ENCODE data around the gene MTIF3.
A peak's percentile ranks its signal among the peaks of the same experiment; 100 is the strongest.

The MTIF3 gene

DNA sequence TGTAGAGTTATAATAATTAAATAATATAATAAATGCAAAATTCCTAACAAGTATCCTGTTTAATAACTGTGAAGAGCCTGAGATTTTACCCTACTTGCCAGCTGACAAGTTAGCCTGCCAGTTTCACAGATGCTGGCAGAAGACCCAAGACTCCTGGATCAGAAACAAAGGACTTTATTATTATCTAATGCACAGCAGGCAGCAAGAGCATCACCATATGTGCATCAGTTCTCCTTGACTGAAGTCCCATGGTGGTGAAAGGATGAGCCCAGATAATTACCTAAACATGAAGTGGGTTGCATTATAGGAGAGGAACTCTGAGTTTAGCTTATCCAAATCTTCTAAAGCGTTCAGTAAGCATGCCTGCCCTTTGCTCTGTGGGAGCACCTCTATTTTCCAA is 39.1 kb upstream of the MTIF3 start:
- in situ Hi-C loops (cut with HindIII; ENCODE audit: low sequenced_read_pairs), result no loop called here
- DNase-seq (ENCODE audit: low read depth, low spot score), result no peak
- TF ChIP-seq, protein P1, sequence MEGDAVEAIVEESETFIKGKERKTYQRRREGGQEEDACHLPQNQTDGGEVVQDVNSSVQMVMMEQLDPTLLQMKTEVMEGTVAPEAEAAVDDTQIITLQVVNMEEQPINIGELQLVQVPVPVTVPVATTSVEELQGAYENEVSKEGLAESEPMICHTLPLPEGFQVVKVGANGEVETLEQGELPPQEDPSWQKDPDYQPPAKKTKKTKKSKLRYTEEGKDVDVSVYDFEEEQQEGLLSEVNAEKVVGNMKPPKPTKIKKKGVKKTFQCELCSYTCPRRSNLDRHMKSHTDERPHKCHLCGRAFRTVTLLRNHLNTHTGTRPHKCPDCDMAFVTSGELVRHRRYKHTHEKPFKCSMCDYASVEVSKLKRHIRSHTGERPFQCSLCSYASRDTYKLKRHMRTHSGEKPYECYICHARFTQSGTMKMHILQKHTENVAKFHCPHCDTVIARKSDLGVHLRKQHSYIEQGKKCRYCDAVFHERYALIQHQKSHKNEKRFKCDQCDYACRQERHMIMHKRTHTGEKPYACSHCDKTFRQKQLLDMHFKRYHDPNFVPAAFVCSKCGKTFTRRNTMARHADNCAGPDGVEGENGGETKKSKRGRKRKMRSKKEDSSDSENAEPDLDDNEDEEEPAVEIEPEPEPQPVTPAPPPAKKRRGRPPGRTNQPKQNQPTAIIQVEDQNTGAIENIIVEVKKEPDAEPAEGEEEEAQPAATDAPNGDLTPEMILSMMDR (IDR thresholded peaks at IDR 0.05; ENCODE audit: low read depth, low read length), result no peak
- no peak overlapping the region for H3K4me3 ChIP-seq (ENCODE audit: low read depth, low read length)

DNA sequence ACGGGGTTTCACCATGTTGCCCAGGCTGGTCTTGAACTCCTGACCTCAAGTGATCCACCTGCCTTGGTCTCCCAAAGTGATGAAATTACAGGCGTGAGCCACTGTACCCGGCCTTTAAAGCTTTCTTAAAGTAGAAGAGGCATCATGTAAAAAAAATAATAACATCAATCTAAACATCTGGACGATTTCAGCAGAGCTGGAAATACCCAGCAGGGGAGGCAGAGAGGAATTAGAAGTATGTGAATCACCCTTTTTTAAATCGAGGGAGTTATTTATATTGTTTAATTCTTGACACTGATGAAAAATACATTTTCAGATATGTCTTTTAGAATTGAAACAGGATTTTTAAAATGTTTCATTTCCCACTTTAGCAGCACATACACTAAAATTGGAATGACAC is 37.4 kb upstream of the MTIF3 start:
- in situ Hi-C loops (cut with HindIII; ENCODE audit: low sequenced_read_pairs), result no loop called here
- no peak overlapping the region for H3K4me3 ChIP-seq (ENCODE audit: low read depth, low read length)
- DNase-seq (ENCODE audit: low read depth, low spot score), result no peak
- TF ChIP-seq, protein P1 (IDR thresholded peaks at IDR 0.05; ENCODE audit: low read depth, low read length), result no peak

DNA sequence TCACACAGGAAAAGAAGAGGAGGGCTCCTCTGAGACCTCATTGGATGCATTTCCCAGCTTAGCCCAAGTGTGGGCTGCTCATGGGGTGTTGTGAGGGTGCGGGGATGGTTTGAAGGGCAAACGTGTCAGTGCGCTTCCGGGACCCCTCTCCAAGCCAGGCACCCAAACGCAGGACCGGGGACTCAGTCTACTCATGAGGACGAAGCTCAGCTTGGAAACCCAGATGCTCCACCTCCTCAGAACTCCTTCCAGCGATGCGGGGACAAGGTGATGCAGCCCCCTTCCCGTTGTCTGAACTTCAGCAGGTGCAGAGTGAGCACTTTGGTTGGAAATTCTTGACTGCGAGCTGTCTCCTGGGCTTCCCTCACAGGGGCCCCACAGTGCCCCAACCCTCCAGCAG is 33.1 kb upstream of the MTIF3 start:
- no peak overlapping the region for H3K4me3 ChIP-seq (ENCODE audit: low read depth, low read length)
- in situ Hi-C loops (cut with HindIII; ENCODE audit: low sequenced_read_pairs), result no loop called here
- TF ChIP-seq, protein P1 (IDR thresholded peaks at IDR 0.05; ENCODE audit: low read depth, low read length), result no peak
- no peak for DNase-seq (ENCODE audit: low read depth, low spot score)

DNA sequence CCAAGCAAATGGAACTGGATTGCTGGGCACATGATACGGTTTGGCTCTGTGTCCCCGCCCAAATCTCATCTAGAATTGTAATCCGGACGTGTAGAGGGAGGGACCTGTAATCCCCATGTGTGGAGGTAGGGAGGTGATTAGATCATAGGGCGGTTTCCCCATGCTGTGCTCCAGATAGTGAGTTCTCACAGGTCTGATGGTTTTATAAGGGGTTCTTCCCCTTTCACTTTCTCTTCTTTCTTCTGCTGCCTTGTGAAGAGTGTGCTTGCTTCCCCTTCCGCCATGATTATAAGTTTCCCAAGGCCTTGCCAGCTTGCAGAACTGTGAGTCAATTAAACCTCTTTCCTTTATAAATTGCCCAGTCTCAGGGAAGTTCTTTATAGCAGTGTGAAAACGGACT is 32.6 kb upstream of the MTIF3 start:
- H3K4me3 ChIP-seq (ENCODE audit: low read depth, low read length), result no peak overlapping the region
- DNase-seq (ENCODE audit: low read depth, low spot score), result no peak
- in situ Hi-C loops (cut with HindIII; ENCODE audit: low sequenced_read_pairs), result no loop called here
- TF ChIP-seq, protein P1 (IDR thresholded peaks at IDR 0.05; ENCODE audit: low read depth, low read length), result no peak

DNA sequence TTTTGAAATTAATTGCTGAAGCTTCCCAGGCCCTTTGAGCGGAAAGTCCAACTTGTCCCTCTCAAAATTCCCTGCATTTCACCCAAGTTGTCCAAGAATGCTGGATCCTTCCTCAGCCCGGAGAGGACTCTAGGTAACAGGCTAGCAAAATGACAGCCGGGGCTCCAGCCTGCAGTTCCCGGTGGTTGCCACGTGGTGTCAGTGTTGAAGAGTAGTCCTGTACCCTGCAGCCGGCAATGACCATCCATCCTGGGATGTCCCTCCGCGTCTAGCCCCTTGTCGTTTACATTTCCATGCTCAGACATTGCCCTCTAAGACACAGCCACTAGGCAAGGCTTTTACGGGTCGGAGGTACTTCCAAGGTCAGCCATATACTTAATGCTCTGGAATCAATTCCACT is 31.4 kb upstream of the MTIF3 start:
- H3K4me3 ChIP-seq (ENCODE audit: low read depth, low read length), result no peak overlapping the region
- TF ChIP-seq, protein P1 (IDR thresholded peaks at IDR 0.05; ENCODE audit: low read depth, low read length), result peak; percentile 76
- peak; percentile 13 for DNase-seq (ENCODE audit: low read depth, low spot score)
- in situ Hi-C loops (cut with HindIII; ENCODE audit: low sequenced_read_pairs), result no loop called here

DNA sequence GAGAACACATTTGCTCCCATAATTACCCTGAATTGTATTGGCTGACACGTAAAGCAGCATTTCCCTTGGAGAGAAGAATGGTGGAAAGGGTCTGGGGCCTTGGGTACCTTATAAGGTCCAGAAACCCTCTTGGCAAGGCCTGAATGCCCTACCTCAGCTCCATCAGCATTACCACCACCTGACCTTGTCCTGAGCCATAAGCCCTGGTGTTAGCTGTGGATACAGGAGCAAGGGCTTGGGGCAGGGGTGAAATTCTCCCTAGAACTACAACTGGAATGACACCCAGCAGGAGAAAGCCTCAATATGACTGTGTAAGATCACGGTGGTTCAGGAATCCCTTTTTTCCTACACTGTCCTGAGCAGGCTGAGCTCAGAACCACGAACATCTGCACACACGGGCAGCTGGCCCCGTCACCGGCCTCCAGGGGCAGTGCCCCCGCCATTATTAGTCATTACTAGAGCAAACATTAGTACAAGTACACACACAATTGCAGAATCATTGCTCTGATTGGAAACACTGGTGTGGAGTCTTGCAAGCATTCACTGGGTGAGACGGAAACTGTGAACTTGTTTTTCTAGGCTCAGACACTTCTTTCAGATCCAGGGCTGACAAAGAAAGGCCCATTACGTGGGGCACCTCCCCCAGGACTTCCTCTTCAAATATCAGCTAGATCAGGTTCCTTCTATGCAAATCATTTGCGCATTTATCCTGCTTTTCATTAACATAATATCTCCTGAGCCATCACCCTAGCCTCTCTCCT is 26.8 kb upstream of the MTIF3 start:
- H3K4me3 ChIP-seq (ENCODE audit: low read depth, low read length), result no peak overlapping the region

More for the DNA sequence above, 26.8 kb upstream of the MTIF3 start:
- DNase-seq (ENCODE audit: low read depth, low spot score), result peak; percentile 47
- in situ Hi-C loops (cut with HindIII; ENCODE audit: low sequenced_read_pairs), result no loop called here
- TF ChIP-seq, protein P1 (IDR thresholded peaks at IDR 0.05; ENCODE audit: low read depth, low read length), result no peak

Measured in astrocyte of the spinal cord (primary cell).